MM.1S (cell line): Measurements from ENCODE around the gene USP47.

ENCODE experiments used
- DNase-seq: peaks from one replicate; pipeline ENCODE4 v3.0.0-alpha.2; 2015
- H2AFZ ChIP-seq: fragments of 300-600 bp; sonication (generic); 2 replicates; pipeline ENCODE4 v1.6.0; 2016; ENCODE audit warnings: antibody characterized with exemption, low read length
- H3F3A ChIP-seq: fragments of 300-600 bp; sonication (generic); 2 replicates; pipeline ENCODE4 v1.6.1; 2016; ENCODE audit warnings: mild to moderate bottlenecking, antibody characterized with exemption, low read length, moderate library complexity, mixed read lengths; ENCODE audit not compliant: insufficient read depth
- H3K27ac ChIP-seq: fragments of 300-600 bp; sonication (generic); 2 replicates; pipeline ENCODE4 v1.5.1; 2016; ENCODE audit warnings: mild to moderate bottlenecking, low read length
- H3K27me3 ChIP-seq: fragments of 300-600 bp; sonication (generic); replicated peaks from 2 replicates; pipeline ENCODE4 v1.6.0; 2016; ENCODE audit warnings: low read length; ENCODE audit not compliant: insufficient read depth
- H3K36me3 ChIP-seq: fragments of 300-600 bp; sonication (generic); replicated peaks from 2 replicates; pipeline ENCODE4 v1.6.1; 2016; ENCODE audit warnings: mild to moderate bottlenecking, low read length, mixed read lengths; ENCODE audit not compliant: insufficient read depth
- H3K4me1 ChIP-seq: fragments of 300-600 bp; sonication (generic); 2 replicates; pipeline ENCODE4 v1.6.1; 2016; ENCODE audit warnings: low read length, mixed read lengths
- H3K4me2 ChIP-seq: fragments of 300-600 bp; sonication (generic); 2 replicates; pipeline ENCODE4 v1.6.0; 2016; ENCODE audit warnings: low read depth, low read length
- H3K4me3 ChIP-seq: fragments of 300-600 bp; sonication (generic); 2 replicates; pipeline ENCODE4 v1.5.1; 2016; ENCODE audit warnings: low read length, mixed read lengths
- H3K79me2 ChIP-seq: fragments of 300-600 bp; sonication (generic); 2 replicates; pipeline ENCODE4 v1.6.1; 2016; ENCODE audit warnings: mixed run types, low read length, mixed read lengths
- H3K9ac ChIP-seq: fragments of 300-600 bp; sonication (generic); 2 replicates; pipeline ENCODE4 v1.6.1; 2016; ENCODE audit warnings: low read length, mixed read lengths
- H3K9me2 ChIP-seq: fragments of 300-600 bp; sonication (generic); replicated peaks from 2 replicates; pipeline ENCODE4 v1.6.1; 2016; ENCODE audit warnings: mild to moderate bottlenecking, low read length, mixed read lengths; ENCODE audit not compliant: insufficient read depth
- H3K9me3 ChIP-seq: fragments of 300-600 bp; sonication (generic); replicated peaks from 2 replicates; pipeline ENCODE4 v1.6.1; 2016; ENCODE audit warnings: mild to moderate bottlenecking, low read length, mixed read lengths; ENCODE audit not compliant: insufficient read depth
- H4K20me1 ChIP-seq: fragments of 300-600 bp; sonication (generic); 2 replicates; pipeline ENCODE4 v1.6.1; 2016; ENCODE audit warnings: mild to moderate bottlenecking, low read length, moderate library complexity, mixed read lengths; ENCODE audit not compliant: insufficient read depth
- EZH2 ChIP-seq: fragments of 300-600 bp; sonication (generic); optimal IDR thresholded peaks from 2 replicates; pipeline ENCODE3; 2017; ENCODE audit warnings: low read depth, mild to moderate bottlenecking, antibody characterized with exemption, low read length, mixed read lengths
- EZH2phosphoT487 ChIP-seq: fragments of 300-600 bp; sonication (generic); IDR thresholded peaks from 2 replicates; pipeline ENCODE4 v1.6.1; 2018; ENCODE audit warnings: antibody characterized with exemption, low read length
- TF ChIP-seq, protein P1 (sequence below): fragments of 300-600 bp; sonication (generic); IDR thresholded peaks from 2 replicates; pipeline ENCODE4 v1.5.1; 2016; ENCODE audit warnings: antibody characterized with exemption, low read length, mixed read lengths

The USP47 gene

DNA sequence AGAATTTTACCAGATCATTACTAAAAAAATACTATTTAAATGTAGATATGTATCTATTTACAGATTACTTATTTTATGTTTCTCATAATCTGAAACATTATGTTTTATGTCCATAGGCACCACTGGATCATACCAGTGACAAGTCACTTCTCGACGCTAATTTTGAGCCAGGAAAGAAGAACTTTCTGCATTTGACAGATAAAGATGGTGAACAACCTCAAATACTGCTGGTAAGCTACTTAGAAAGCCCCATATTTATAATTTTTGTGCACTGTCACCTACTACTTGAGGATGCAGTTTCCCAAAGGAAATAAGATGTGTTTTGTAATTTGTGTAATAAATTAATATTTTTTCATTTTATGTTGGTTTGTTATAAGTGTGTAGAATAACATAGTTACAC is 42.6 kb downstream of the USP47 start:
- DNase-seq, result no peak
- TF ChIP-seq EZH2, result no peak
- TF ChIP-seq, protein P1, sequence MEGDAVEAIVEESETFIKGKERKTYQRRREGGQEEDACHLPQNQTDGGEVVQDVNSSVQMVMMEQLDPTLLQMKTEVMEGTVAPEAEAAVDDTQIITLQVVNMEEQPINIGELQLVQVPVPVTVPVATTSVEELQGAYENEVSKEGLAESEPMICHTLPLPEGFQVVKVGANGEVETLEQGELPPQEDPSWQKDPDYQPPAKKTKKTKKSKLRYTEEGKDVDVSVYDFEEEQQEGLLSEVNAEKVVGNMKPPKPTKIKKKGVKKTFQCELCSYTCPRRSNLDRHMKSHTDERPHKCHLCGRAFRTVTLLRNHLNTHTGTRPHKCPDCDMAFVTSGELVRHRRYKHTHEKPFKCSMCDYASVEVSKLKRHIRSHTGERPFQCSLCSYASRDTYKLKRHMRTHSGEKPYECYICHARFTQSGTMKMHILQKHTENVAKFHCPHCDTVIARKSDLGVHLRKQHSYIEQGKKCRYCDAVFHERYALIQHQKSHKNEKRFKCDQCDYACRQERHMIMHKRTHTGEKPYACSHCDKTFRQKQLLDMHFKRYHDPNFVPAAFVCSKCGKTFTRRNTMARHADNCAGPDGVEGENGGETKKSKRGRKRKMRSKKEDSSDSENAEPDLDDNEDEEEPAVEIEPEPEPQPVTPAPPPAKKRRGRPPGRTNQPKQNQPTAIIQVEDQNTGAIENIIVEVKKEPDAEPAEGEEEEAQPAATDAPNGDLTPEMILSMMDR, result no peak
- no peak overlapping the region for H3K4me3 ChIP-seq
- H2AFZ ChIP-seq, result no peak overlapping the region
- H3F3A ChIP-seq, result peaks cover 12% of the 10 kb centered on the region; the same call in 1 of the 2 replicates
- H3K9me3 ChIP-seq, result no peaks in the 10 kb centered on the region
- peak overlapping the region; percentile 22 for H3K4me2 ChIP-seq
- 0 out of 2 replicates have a peak, but pooled peaks cover 4% of the 10 kb centered on the region for H3K36me3 ChIP-seq
- H3K9me2 ChIP-seq, result no peaks in the 10 kb centered on the region
- H4K20me1 ChIP-seq, result peaks cover 9% of the 10 kb centered on the region; the same call in 1 of the 2 replicates
- no peak overlapping the region for H3K9ac ChIP-seq
- peaks cover 41% of the 10 kb centered on the region for H3K79me2 ChIP-seq
- no peaks in the 10 kb centered on the region for H3K27me3 ChIP-seq
- peak overlapping the region; percentile 62 for H3K27ac ChIP-seq
- peaks cover 39% of the 10 kb centered on the region for H3K4me1 ChIP-seq

GRCh38 chr11:11884774-11885481 is 43.2 kb downstream of the USP47 start:
- H3K9me2 ChIP-seq, result no peaks in the 10 kb centered on the region
- H4K20me1 ChIP-seq, result peaks cover 9% of the 10 kb centered on the region; the same call in 1 of the 2 replicates
- no peak overlapping the region for H3K9ac ChIP-seq
- peak overlapping the region; percentile 14 for H3K4me3 ChIP-seq
- peaks cover 12% of the 10 kb centered on the region for H3F3A ChIP-seq
- TF ChIP-seq, protein P1, result no peak
- no peak for TF ChIP-seq EZH2
- TF ChIP-seq EZH2phosphoT487, result no peak
- peak overlapping the region; percentile 62 for H3K27ac ChIP-seq
- H3K4me1 ChIP-seq, result peaks cover 43% of the 10 kb centered on the region
- H3K36me3 ChIP-seq, result 0 out of 2 replicates have a peak, but pooled peaks cover 4% of the 10 kb centered on the region
- peak; percentile 82 for DNase-seq
- no peaks in the 10 kb centered on the region for H3K9me3 ChIP-seq
- peak overlapping the region; percentile 22 for H3K4me2 ChIP-seq
- peaks cover 38% of the 10 kb centered on the region for H3K79me2 ChIP-seq
- no peak overlapping the region for H2AFZ ChIP-seq
- no peaks in the 10 kb centered on the region for H3K27me3 ChIP-seq

- H3K79me2 ChIP-seq, result no peaks in the 10 kb centered on the region
- H3K27me3 ChIP-seq, result no peaks in the 10 kb centered on the region
- no peaks in the 10 kb centered on the region; the same call in 1 of the 2 replicates for H3F3A ChIP-seq
- no peak for DNase-seq
- no peak for TF ChIP-seq EZH2
- TF ChIP-seq, protein P1, result no peak
- no peak for TF ChIP-seq EZH2phosphoT487
- H2AFZ ChIP-seq, result no peak overlapping the region
- no peak overlapping the region for H3K27ac ChIP-seq
- no peak overlapping the region for H3K4me3 ChIP-seq
- H4K20me1 ChIP-seq, result no peaks in the 10 kb centered on the region
- peaks cover 11% of the 10 kb centered on the region; the same call in 1 of the 2 replicates for H3K4me1 ChIP-seq
- H3K9ac ChIP-seq, result no peak overlapping the region
- no peaks in the 10 kb centered on the region for H3K9me2 ChIP-seq
- no peaks in the 10 kb centered on the region for H3K9me3 ChIP-seq
- no peaks in the 10 kb centered on the region; the same call in 1 of the 2 replicates for H3K36me3 ChIP-seq
- no peak overlapping the region for H3K4me2 ChIP-seq
Measured at GRCh38 chr11:11894486-11894885, 52.7 kb downstream of the USP47 start.
